SU-DHL-6 (cell line): Measurements from ENCODE around the gene FHOD3.

Source experiments
- H2AFZ ChIP-seq: fragments of 200-600 bp; sonication (generic); 2 replicates; pipeline ENCODE4 v1.6.1; 2014; ENCODE audit warnings: low read depth, mild to moderate bottlenecking, moderate library complexity, mixed read lengths, antibody characterized with exemption, low read length; ENCODE audit not compliant: severe bottlenecking
- H3F3A ChIP-seq: fragments of 200-600 bp; shearing (Covaris generic); 2 replicates; pipeline ENCODE4 v1.6.0; 2016; ENCODE audit warnings: antibody characterized with exemption, mild to moderate bottlenecking; ENCODE audit not compliant: insufficient read depth
- H3K27ac ChIP-seq: fragments of 200-600 bp; sonication (generic); 2 replicates; pipeline ENCODE4 v1.5.1; 2016; ENCODE audit warnings: low read depth, mild to moderate bottlenecking, low read length, moderate library complexity, mixed read lengths
- H3K27me3 ChIP-seq: fragments of 200-600 bp; sonication (generic), shearing (Covaris generic); 2 replicates; pipeline ENCODE4 v1.6.0; 2014; ENCODE audit warnings: mild to moderate bottlenecking, low read length
- H3K36me3 ChIP-seq: fragments of 200-600 bp; sonication (generic); 2 replicates; pipeline ENCODE4 v1.6.1; 2014; ENCODE audit warnings: mild to moderate bottlenecking, low read length, mixed read lengths
- H3K4me2 ChIP-seq: fragments of 300-600, 200-600 bp; shearing (Covaris generic), sonication (generic); 2 replicates; pipeline ENCODE4 v1.6.0; 2014; ENCODE audit warnings: low read length, low read depth, mild to moderate bottlenecking; ENCODE audit not compliant: poor library complexity, severe bottlenecking
- H3K4me3 ChIP-seq: fragments of 200-600 bp; sonication (generic); 2 replicates; pipeline ENCODE4 v1.5.1; 2014; ENCODE audit warnings: antibody characterized with exemption, low read length, mild to moderate bottlenecking, mixed read lengths; ENCODE audit not compliant: insufficient read depth, poor library complexity, severe bottlenecking
- H3K79me2 ChIP-seq: fragments of 200-600 bp; sonication (generic); 2 replicates; pipeline ENCODE4 v1.6.1; 2014; ENCODE audit warnings: mild to moderate bottlenecking, low read length, moderate library complexity; ENCODE audit not compliant: insufficient read depth
- H3K9ac ChIP-seq: fragments of 200-600 bp; sonication (generic); 2 replicates; pipeline ENCODE4 v1.7.0; 2014; ENCODE audit warnings: mild to moderate bottlenecking, low read length
- H3K9me2 ChIP-seq: fragments of 200-600 bp; sonication (generic); replicated peaks from 2 replicates; pipeline ENCODE4 v1.6.1; 2014; ENCODE audit warnings: low read length; ENCODE audit not compliant: insufficient read depth
- H3K9me3 ChIP-seq: fragments of 200-600 bp; sonication (generic); 2 replicates; pipeline ENCODE4 v1.6.1; 2014; ENCODE audit warnings: low read length, mixed read lengths; ENCODE audit not compliant: insufficient read depth
- H4K20me1 ChIP-seq: fragments of 200-600 bp; sonication (generic); 2 replicates; pipeline ENCODE4 v1.6.1; 2014; ENCODE audit warnings: low read depth, mild to moderate bottlenecking, antibody characterized with exemption, low read length, moderate library complexity, mixed read lengths
- EZH2phosphoT487 ChIP-seq: fragments of 200-600 bp; sonication (generic), shearing (Covaris generic); conservative IDR thresholded peaks from 2 replicates; pipeline ENCODE4 v1.6.1; 2018; ENCODE audit warnings: mild to moderate bottlenecking, antibody characterized with exemption, low read length, moderate library complexity, mixed read lengths
- TF ChIP-seq, protein P1 (sequence below): fragments of 200-600 bp; sonication (generic); IDR thresholded peaks from one replicate; pipeline ENCODE4 v1.5.1; 2017; ENCODE audit warnings: antibody characterized with exemption, mild to moderate bottlenecking, low read length, moderate library complexity; ENCODE audit not compliant: insufficient read depth, poor library complexity, severe bottlenecking

The FHOD3 gene

DNA sequence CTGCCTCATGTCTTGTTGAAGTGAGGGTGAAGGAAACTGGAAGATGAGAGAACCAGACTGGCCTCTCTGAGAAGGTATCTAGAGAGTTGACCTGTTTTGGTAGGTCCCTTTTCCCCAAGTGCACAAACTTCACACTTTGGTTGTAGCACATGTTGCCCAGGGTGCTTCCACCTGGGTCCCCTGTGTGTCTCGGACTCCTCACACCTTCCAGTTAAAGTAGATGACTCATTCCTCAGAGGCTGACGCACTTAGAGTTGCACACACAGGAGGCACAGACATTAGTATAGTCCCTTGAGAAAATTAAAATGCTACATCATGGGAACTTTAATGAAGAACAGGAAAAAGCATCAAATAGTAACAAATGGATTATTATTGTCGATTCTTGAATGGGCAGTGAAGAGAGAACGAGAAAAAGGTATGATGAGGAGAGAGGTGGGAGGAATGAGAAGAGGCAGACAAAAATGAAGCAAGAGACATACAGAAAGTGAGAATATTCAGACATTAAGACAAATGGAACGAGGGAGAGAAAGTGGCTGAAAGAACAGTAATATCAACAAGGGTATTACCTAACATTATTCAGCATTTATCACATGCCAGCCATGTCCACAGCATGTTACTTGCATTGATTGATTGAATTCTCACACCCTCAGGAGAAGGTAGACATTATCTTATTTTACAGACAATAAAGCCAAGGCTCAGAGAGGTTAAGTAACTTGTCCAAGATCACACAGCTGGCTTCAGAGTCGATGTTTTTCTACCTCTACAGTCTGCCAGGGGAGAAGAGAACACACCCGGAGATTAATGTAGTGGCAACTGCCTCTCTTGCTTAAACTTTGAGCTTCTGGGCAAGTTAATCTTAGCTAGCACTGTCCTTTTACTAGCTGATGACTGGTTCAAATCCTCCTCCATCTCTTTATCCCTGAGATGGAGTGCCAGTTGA, 68.6 kb downstream of the FHOD3 start:
- H3F3A ChIP-seq, result no peaks in the 10 kb centered on the region
- H3K79me2 ChIP-seq, result no peaks in the 10 kb centered on the region
- no peaks in the 10 kb centered on the region for H3K36me3 ChIP-seq
- no peaks in the 10 kb centered on the region for H3K27me3 ChIP-seq
- H2AFZ ChIP-seq, result no peak overlapping the region
- no peak overlapping the region for H3K4me3 ChIP-seq
- H3K9me3 ChIP-seq, result no peaks in the 10 kb centered on the region
- H3K27ac ChIP-seq, result no peak overlapping the region
- H3K9me2 ChIP-seq, result no peaks in the 10 kb centered on the region
- H3K9ac ChIP-seq, result no peak overlapping the region
- TF ChIP-seq, protein P1, sequence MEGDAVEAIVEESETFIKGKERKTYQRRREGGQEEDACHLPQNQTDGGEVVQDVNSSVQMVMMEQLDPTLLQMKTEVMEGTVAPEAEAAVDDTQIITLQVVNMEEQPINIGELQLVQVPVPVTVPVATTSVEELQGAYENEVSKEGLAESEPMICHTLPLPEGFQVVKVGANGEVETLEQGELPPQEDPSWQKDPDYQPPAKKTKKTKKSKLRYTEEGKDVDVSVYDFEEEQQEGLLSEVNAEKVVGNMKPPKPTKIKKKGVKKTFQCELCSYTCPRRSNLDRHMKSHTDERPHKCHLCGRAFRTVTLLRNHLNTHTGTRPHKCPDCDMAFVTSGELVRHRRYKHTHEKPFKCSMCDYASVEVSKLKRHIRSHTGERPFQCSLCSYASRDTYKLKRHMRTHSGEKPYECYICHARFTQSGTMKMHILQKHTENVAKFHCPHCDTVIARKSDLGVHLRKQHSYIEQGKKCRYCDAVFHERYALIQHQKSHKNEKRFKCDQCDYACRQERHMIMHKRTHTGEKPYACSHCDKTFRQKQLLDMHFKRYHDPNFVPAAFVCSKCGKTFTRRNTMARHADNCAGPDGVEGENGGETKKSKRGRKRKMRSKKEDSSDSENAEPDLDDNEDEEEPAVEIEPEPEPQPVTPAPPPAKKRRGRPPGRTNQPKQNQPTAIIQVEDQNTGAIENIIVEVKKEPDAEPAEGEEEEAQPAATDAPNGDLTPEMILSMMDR, result no peak
- TF ChIP-seq EZH2phosphoT487, result no peak
- no peak overlapping the region for H3K4me2 ChIP-seq
- no peaks in the 10 kb centered on the region for H4K20me1 ChIP-seq

DNA sequence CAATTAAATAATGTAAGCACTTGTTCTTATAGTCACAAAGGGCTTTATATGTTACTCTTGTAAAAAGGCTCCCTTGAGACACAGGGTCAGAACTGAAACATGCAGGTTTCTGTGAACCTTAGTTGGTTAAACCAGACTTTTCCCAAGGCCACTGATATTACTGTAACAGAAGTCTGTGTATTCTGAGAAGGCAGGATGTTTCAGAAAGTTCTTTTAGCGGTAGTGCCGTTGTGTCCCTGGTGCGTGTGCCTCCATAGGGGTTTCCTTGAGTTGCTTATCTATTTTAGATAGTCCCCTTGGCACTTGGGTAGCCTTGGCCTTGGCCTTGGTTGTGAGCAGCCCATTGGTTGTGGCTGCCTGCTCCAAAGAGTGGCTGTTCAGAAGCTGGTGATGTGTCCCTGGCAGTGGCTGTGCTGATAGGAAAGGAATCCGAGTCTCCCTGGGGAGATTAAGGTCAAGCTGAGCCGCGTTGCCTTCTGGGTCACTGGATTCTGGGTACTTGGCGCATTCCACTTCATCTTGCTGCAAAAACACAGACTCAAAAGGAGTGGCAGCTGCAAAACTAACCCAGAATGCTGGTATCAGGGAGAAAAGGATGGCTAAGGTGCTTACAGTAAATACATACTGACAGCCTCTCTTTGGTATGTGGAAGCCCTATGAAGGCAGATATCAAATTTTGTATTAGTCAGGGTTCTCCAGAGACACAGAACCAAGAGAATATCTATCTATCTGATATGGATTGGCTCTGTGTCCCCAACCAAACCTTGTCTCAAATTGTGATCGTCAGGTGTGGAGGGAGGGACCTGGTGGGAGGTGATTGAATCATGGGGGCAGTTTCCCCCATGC, 69.7 kb downstream of the FHOD3 start:
- Histone ChIP-seq H3K79me2 (no peaks in the 10 kb centered on the region), H3K36me3 (no peaks in the 10 kb centered on the region), H4K20me1 (no peaks in the 10 kb centered on the region), H3K27ac (no peak overlapping the region), H3K4me2 (no peak overlapping the region), H3K9me3 (no peaks in the 10 kb centered on the region), H3K27me3 (no peaks in the 10 kb centered on the region), H3K9ac (no peak overlapping the region), H3F3A (no peaks in the 10 kb centered on the region), H3K9me2 (no peaks in the 10 kb centered on the region), H3K4me3 (no peak overlapping the region), H2AFZ (no peak overlapping the region)
- TF ChIP-seq EZH2phosphoT487, result no peak
- TF ChIP-seq, protein P1, result no peak

DNA sequence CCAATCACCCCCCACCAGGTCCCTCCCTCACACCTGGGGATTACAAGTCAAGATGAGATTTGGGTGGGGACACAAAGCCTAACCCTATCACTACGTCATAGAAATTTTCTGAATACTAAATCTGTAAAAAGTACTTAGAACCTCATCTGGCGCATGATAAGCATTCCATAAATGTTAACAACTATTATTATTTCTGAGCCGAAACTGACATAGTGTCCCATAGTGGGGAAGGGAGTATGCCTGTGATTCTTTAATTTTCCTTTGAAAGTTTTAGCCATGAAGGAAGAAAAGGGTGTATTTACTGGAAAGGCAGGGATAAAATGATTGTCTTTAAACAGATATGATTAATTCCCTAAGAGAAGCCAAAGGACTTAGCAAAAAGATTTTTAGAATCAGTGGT, 71.4 kb downstream of the FHOD3 start:
- Histone ChIP-seq H3F3A (no peaks in the 10 kb centered on the region), H3K9me3 (no peaks in the 10 kb centered on the region)

More for the DNA sequence above, 71.4 kb downstream of the FHOD3 start:
- H2AFZ ChIP-seq, result no peak overlapping the region
- no peaks in the 10 kb centered on the region for H3K9me2 ChIP-seq
- H3K27ac ChIP-seq, result no peak overlapping the region
- H3K4me3 ChIP-seq, result no peak overlapping the region
- TF ChIP-seq, protein P1, result no peak
- no peak for TF ChIP-seq EZH2phosphoT487
- no peaks in the 10 kb centered on the region for H3K79me2 ChIP-seq
- H3K27me3 ChIP-seq, result no peaks in the 10 kb centered on the region
- H3K4me2 ChIP-seq, result no peak overlapping the region
- no peak overlapping the region for H3K9ac ChIP-seq
- H3K36me3 ChIP-seq, result no peaks in the 10 kb centered on the region
- H4K20me1 ChIP-seq, result no peaks in the 10 kb centered on the region
